Occipital lobe (tissue), 2 donors: Measurements from ENCODE around the gene LARP4B. TPM values are rescaled to one million over a fixed set of nuclear protein-coding genes. Genes with fewer than 3 reads are reported as not detected.

Experiments used
- DNase-seq: peaks from one replicate; lab custom pipeline; 2025; lab: John Stamatoyannopoulos, UW
- total RNA-seq: library from RNA; depleted of rRNA; stranded (reverse); fragments of >200 nt; gene quantifications from one replicate; pipeline ENCODE4 v1.2.3, GENCODE V29; 2014

The LARP4B gene
- total RNA-seq, 1 donor from 2014 or later = 29.5 TPM

DNA sequence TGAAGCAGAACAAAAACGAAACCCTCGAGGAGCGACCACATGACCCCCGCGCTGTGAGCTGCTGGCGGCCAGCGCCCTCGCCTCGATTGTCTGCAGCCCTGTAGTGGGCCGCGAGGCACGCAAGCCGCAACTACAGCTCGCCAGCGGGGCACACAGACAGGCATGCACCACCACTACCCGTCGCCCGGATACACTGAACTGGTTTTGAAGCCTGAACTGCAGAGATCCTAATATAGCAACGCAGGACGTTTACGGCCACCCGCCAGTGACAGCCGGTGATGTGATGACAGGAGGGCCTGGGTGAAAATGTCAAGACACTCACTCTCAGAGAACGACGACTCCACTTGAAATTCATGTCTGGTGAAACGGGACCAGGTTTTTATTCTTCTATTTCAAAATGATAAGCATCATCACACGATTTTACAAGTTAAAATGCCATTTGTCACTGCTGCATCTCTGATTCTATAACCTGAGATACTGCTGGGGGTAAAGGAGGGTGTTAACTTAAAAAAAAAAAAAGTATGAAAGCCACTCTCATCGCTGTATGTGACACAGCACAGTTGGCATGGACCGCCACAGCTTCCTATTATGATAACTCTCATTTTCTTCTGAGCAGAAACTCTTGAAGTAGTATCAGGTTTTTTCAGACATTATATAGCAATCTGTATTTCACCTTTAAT lies 121.7 kb downstream of the LARP4B start:
- DNase-seq = no peak

DNA sequence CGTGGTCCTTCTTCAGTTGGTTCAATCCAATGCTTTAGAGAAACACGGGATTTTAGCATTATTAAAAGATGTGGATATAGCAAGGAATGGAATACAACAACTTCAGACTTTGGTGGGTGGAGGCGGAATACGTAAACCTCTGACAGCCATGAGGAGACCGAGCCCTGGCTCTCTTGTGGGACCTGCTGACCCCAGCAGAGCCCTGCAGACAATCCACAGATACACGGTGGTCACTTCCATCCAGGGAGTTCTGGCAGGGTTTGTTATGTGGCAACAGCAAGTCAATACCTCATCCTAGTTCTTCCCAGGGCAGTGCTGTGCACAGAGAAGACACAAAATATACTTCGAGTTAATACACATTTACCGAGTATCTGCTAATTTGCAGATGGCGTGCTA lies 123.5 kb downstream of the LARP4B start:
- no peak for DNase-seq

DNA sequence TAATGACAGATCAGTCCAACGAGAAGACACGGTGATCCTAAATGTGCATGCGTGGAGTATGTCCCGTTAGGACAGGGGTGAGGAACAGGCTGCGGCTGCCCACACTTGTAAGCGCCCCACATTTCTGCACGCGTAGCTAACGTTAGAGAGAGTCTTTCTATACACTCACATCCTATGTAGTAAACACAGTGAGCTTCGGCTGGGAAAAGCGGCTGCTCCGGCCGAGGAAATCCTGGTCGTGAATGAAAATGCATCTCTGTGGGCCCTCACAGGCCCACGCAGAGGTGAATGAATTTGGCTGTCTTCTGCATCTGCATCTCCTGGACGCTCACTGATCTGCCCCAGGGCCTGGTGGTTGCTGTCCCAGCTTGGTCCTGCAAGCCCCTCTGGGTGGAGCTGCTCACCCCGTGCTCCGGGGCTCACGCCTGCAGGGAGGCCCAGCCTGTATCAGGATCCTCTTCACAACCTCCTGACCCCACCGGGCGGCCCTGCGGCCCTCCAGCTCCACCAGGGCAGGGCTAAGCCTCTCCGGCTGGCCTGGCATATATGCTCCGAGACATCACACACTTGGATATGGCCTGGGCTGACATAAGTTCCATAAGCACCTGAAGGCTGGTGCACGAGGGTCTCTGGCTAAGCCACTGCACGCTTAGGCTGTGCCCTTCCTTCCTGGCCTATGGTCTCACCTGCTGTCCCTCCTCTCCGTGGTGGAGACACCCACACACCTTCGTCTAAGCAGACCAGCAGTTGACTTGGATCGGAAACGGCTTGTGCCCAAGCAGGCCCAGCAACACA lies 124.1 kb downstream of the LARP4B start:
- DNase-seq = no peak

DNA sequence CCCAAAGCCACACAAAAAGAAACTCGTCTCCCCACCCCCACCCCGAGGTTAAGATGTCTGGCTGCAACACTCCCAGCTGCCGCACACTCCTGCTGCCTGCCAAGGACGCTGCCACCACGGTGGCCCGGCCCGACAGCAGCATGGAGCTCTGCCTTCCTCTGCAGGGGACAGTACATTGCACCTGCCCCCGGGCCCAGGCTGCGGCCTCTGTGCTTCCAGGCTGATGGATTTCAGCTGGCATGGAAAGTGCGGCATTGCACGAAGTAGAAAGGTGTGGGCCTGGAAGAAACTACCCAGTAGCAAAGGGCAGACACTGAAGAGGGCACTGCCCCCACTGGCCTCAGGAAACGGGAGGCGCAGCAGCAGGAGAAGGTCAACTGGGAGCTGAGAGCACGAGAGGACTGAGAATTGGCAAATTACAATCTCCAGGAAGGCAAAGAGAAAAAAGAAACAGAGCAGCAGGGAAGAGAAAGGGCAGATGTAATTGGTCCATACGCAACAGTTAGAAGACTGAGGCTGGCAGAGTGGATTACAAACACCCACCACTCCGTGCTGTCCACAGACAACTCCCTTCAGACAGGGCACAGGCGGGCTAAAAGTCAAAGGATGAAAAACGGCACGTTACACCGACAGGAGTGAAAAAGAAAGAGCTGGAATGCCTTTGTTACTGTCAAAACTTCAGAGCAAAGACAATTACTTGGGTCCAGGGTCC lies 124.9 kb downstream of the LARP4B start:
- no peak for DNase-seq

DNA sequence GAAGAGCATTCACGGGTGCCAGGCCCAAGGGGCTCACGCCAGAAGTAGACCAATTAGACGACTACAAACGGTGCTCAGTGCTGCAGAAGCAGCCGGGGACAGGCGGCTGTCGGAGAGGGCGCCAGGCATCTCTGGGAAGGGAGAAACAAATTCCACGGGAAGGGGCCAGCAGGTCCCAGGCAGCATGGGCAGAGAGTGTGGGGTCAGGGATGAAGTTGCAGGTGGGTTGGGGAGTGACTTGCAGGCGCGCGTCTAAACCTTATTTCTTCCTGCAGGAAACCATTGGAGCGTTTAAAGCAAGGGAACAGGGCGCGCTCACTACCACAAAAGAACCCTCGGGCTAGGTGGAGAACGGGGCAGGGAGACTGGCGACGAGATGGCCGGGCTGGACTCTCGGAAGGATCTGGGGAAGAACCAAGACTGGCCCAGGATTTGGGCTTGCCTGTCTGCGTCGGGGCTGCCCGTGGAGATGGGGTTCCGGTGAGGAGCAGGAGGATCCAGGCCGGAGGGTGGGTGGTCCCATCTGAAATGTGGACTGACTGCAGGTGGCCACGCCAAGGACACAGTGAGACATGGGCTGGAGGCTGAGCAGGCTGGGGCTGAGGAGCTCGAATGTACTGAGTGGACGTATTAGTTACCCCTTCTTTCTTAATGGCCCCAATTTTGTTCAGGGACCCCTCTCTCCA lies 125.7 kb downstream of the LARP4B start:
- no peak for DNase-seq

DNA sequence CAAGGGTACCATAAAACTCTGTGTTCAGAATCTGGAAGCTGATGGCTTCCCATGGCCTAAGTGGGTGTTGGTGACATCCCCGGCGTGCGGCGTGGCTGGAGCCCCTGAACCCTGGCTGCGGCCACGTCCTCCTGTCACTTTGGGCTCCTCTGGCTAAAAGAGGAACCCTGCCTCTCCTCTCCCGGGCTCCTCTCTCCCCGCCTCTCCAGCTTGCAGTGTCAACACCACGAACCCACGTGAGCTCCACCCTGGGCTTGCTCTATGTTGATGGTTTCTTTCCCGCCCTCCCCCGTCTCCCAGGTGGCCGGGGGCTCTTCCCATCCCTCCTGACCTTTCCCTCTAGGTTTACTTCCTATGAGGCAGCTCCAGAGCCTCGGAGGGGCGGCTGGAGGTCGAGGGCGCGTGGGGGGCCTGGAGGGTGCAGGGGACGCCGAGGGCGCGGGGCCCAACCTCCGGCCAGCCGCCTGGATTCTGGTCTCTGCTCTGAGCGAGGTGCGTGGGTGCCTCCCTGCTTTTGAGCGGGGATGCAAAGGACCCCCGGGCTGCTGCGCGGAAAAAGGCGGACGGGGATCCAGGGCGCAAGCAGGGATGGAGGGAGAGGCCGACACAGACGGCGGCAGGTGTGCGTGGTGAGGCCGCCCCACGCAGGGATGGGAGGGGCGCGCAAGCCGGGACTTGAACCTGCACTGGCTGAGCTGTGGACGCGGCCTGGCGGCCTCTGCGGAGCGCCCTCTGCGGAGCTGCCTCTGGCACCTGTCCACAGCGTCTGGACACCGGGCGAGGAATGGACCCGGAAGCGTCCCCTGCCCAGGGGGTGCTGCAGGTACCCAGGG lies 126.5 kb downstream of the LARP4B start:
- no peak for DNase-seq

DNA sequence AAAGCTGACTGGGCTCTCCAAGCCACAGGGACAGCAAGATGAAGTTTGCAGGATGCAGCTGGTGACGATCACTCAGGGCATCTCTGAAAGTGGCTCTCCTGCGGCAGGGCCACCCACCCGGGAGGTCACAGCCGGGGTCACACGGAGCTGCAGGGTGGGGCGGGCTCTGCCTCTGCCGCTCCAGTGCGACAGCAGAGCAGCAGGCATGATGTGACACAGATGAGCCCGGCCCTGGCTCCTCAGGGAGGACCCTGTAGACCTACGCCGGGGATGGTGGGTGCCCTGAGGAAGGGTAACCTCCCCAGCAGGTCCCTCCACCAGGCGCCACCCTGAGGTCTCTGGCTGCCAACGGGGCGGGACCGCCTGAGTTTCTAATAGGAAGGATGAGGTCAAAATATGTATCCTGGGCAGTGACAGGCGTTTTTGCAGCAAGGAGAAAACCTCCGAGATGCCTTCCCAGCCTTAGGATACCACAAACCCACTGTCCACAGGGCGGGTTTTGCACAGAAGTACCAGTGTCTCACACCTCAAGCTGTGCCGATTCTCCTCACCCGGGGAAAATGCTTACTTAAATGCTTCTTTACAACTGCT lies 127.2 kb downstream of the LARP4B start:
- no peak for DNase-seq

DNA sequence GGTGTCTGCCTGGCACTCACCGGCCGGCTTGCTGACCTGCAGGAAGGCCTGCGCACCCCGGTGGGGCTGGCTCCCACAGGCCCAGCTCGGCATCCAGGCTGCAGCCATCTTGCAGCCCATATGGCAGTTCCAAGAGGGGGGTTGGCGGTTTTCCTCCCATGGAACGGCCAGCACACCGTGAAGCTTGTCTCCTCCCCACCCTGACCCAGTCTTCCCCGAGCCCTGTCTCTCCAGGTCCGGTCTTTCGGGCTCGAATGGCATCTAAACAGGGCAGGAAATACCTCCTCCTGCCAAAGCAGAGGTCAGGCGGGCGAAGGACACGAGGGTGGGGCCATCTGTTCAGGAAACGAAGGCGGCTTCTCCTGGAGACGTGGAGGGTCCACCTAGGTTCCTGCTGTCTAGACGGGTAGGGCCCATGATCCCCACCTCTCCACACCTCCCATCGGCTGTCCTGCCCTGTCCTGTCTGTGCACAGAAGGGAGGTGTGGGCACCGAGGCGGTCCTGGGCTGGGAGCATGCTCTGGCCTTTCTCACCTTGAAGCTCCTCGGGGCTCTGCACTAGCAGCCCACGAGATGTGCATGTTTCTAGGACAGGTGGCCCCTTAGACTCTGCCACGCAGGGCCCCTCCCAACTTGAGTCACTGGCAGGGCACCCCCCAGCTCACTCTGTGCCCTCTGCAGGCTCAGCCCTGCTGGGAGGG lies 128.3 kb downstream of the LARP4B start:
- no peak for DNase-seq

DNA sequence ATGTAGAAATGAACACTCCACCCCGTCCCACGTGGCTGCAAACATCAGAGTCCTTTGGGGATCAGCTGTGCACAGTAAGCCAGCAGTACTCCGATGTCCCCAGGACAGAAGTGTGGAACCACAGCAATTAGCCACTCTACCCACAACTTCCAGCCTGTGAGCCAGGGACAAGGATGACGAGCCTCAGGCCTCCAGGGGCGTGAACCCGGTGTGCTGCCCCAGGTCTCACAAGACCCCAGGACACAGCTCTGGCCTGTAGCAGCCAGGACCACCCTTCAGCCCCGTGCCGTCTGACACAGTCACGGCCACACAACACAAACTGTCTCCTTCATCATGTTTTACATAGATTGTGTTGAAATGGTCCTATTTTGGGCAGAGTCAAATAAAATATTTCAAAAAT lies 129.0 kb downstream of the LARP4B start:
- DNase-seq = no peak

DNA sequence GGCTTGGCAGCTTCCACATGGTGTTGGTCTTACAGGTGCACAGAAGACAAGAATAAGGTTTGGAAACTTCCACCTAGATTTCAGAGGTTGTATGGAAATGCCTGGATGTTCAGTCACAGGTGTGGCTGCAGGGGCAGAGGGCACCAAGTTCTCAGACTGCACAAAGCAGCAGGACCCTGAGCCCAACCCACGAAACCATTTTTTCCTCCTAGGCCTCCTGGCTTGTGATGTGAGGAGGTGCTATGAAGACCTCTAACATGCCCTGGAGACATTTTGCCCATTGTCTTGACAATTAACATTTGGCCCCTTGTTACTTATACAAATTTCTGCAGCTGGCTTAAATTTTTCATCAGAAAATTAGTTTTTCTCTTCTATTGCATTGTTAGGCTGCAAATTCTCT lies 134.3 kb downstream of the LARP4B start:
- no peak for DNase-seq

DNA sequence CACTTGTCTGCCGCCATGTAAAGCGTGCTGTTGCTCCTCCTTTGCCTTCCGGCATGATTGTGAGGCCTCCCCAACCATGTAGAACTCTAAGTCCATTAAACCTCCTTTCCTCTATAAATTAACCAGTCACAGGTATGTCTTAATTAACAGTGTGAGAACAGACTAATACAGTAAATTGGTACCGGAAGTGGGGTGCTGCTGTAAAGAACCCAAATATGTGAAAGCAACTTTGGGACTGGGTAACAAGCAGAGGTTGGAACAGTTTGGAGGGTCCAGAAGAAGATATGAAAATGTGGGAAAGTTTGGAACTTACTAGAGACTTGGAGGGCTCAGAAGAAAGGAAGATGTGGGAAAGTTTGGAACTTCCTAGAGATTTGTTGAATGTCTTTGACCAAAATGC lies 135.3 kb downstream of the LARP4B start:
- no peak for DNase-seq

DNA sequence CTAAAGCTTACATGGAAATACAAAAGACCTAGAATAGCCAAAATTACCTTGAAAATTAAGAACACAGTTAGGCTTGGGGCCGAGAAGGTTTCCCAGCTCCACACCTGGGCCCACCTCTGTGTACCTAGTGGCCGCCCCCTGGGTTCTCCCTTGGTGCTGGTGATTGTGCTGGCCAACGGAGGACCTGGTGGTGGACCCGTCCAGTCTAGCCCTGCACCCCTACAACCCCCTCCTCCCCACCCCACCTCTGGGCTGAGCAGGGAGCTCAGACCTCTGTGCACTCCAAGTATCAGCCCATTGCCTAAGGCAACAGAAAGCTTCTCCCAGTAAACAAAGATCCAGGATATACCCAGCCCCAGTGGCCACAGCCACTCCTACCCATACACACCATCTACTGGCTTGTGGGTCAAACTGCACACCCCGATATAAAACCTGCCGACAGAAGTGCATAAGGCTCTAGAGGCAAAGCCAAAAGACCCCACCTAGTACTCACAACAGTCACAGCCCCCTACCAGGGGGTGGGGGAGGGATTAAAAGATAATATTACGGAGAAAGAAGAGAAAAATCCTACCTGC lies 137.0 kb downstream of the LARP4B start:
- DNase-seq = no peak

DNA sequence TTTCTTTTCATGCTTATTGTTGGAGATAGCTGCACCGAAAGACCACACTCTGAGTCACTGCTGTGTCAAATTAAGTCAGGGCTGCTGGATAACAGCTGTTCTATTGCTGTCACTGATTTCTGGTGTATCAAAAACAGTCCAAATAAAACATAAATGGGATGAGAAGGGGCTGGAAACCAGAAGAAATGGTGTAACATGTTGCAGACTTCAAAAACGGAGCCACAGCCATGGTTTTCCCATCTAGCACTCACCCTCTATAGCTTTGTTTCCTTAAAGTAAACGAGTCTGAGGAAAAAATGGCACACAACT lies 138.8 kb downstream of the LARP4B start:
- no peak for DNase-seq

DNA sequence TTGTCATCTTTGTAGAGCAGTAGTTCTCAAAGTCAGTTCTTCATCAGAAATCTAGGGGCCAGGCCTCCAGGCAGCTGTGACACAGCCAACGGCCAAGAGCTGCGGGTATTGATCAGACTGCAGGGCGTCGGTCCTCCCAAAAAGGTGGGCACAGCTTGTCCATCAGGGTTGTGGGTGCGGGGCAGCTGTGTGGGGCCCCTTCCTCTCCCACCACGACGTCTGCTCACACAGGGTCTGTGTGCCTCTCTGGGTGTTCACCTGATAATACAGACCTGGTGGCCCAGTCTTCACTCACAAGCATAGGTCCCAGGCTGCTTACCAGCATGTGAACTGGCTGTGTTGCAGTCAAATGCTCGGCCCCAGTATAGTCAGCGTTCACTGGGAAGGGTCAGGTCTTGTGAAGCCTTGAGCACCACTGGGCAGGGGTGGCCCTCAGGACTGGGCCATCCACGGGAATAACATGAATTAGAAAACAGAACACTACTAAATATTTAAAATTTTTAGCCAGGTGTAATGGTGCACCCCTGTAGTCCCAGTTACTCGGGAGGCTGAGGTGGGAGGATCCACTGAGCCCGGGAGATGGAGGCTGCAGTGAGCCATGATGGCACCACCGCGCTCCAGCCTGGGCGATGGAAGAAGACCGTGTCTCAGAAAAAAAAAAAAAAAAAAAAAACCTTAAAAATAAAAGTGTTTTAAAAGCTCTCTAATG lies 139.3 kb downstream of the LARP4B start:
- no peak for DNase-seq

DNA sequence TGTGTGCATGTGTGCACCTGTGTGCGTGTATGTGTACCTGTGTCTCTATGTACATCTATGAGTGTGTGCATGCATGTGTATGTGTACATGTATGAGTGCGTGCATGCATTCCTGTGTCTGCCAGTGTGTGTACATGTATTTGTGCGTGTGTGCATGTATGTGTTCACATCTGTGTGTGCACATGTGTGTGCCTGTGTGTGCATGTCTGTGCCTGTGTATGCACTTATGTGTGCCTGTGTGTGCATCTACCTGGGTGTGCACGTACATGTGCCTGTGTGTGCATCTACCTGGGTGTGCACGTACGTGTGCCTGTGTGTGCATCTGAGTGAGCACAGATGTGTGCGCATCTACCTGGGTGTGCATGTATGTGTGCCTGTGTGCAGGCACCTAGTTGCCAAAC lies 139.9 kb downstream of the LARP4B start:
- no peak for DNase-seq

DNA sequence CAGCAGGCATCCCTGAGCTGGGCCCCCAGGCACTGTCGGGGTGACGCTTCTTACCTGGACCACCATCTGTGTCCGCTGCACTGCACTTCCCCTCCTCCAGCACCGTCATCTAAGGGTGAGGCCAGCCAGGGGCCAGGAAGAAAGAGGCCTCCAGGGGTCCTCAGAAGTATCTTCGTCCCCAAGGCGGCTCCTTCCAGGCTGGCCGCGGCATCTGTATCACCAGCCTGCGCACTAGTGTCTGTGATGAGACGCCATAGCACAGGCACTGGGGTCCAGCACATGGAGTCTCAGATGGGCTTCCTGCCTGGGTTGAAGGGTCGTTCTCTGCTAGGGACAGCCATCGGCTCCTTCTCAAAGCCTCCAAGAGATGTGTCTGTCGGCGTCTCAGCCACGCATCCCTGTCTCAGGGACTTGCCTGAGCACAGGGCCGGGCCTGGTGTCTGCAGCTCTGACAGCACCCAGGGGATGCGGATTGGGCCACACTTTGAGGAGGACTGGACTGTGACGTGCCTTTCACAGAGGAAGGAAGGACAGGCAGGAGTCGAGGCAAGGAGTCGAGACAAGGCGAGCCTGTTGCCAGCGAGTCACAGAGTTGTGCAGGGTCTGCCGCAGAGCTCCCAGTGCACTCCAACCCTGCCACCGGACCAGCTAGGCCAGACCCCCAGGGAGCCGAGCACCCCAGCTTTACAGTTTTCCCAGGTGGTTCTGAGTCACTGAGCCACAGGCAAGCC lies 140.5 kb downstream of the LARP4B start:
- DNase-seq = no peak

DNA sequence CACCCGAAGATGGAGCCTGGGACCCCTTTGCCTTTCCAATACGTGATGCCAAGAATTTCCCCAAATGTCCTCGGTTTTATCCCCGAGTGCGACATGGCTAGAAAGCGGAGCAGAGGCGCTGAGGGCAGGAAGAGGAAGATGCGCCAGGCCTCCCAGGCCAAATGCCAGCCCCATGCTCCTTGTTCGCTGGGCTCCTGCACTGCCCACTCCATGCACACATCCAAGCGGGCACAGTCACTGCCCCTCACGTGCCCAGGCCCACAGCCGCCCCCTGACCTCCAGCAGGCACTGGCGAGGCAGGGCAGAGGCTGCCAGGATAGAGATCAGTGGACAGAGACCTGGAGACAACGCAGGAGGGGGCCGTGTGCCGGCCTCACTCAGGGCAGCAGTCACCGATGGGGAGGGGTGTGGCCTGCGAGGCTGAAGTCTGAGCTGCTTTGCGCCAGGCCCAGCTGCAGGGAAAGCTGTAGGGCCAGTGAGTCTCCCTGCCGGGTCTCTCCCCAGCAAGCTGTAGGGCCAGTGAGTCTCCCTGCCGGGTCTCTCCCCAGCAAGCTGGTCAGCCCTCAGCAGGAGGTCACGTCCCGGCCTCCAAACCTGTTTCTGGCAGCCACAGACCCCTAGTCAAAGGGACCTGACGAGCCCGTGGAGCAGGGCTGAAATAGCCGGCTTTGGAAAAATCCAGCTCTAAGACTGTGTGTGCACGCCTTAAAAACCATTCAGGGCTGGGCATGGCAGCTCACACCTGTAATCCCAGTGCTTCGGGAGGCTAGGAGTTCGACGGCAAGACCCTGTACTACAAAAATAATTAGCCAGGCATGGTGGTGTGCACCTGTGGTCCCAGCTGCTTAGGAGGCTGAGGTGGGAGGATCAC lies 141.4 kb downstream of the LARP4B start:
- no peak for DNase-seq
